Right lobe of liver (tissue), 6 donors: ENCODE measurements around the gene MMS19. TPM values are rescaled to one million over a fixed set of nuclear protein-coding genes. Genes with fewer than 3 reads are reported as not detected.
"Not testable (repeated sequence)": the region's sequence is repeated elsewhere in the genome, so short reads cannot be mapped to it uniquely, and the experiment has no call there.

ENCODE experiments used
- ATAC-seq, 4 donors: fragments of 200-7000 bp; cut with Tn5 transposase; one replicate each; pipeline ENCODE4 v1.9.1; 2020; ENCODE audit warnings: mild to moderate bottlenecking in 4 of 4, moderate library complexity in 4 of 4
- DNase-seq, 3 donors: peaks; one replicate each; pipeline ENCODE4 v3.0.0-alpha.2; 2020
- H3K27ac ChIP-seq, 3 donors: fragments of 200-600 bp; one replicate each; pipeline ENCODE4 v1.8.0; 2022
- H3K27me3 ChIP-seq, 2 donors: fragments of 200-600 bp; one replicate each; pipeline ENCODE4 v1.8.0; 2022
- H3K36me3 ChIP-seq, 4 donors: fragments of 200-600 bp; sonication (generic) in 1 of 4; one replicate each; pipeline versions ENCODE4 v1.5.1 to v1.8.0; 2017 to 2022; ENCODE audit warnings: control low read depth in 1 of 4
- H3K4me1 ChIP-seq, 4 donors: fragments of 200-600 bp; sonication (generic) in 1 of 4; one replicate each; pipeline versions ENCODE4 v1.5.1 to v1.8.0; 2017 to 2022; ENCODE audit warnings: control low read depth in 1 of 4
- H3K4me3 ChIP-seq, 3 donors: fragments of 200-600 bp; one replicate each; pipeline ENCODE4 v1.8.0; 2022
- H3K9me3 ChIP-seq, 4 donors: fragments of 200-600 bp; sonication (generic) in 1 of 4; one replicate each; pipeline versions ENCODE4 v1.5.1 to v1.8.0; 2017 to 2022; ENCODE audit warnings: control low read depth in 1 of 4
- POLR2A ChIP-seq: fragments of 450-650 bp; IDR thresholded peaks from one replicate; pipeline ENCODE4 v1.6.1; 2017; ENCODE audit warnings: antibody characterized with exemption, mild to moderate bottlenecking
- WGBS: methylation state at CpG from one replicate; pipeline ENCODE4 v1.1.6; 2018; ENCODE audit warnings: low coverage, low lambda C conversion rate; ENCODE audit not compliant: insufficient coverage; ENCODE audit errors: missing lambda C conversion rate; 5-methylcytosine and 5-hydroxymethylcytosine counted together
- intact Hi-C, 2 donors: fragments of 100-400 bp; cut with DNase I; formaldehyde crosslinking; loops; one replicate each; pipeline versions ENCODE4 v1.11.2 to v1.14.1; 2022
- total RNA-seq, 6 experiments: library from RNA; depleted of rRNA in 2 of 6; stranded (reverse); fragments of >200 nt in 2 of 6; fragmentation: NEBNext Ultra II Directional in 3 of 6; extraction: Animal tissue kit (Norgen Biotek cat#: 25700) in 3 of 6; gene quantifications; one replicate each; pipeline versions ENCODE4 v1.1.0 to v1.2.4, GENCODE V29; 2016 to 2023
- TF ChIP-seq, protein P1 (sequence below), 4 donors: fragments of 200-600 bp in 3 of 4; fragments of 450-650 bp in 1 of 4; IDR thresholded peaks; one replicate each; pipeline versions ENCODE4 v1.5.1 to v1.8.0; 2016 to 2022; ENCODE audit warnings: antibody characterized with exemption in 4 of 4, mild to moderate bottlenecking in 2 of 4
- donor health status: DM: no; HTN: yes; CAD: no.
- donor health status: DM: no; HTN: no; CAD: no.
- donor health status: DM: no; HTN: no; CAD: no.
- donor health status: DM: no; HTN: yes; CAD: no.
- donor health status: DM: no; HTN: yes; CAD: no.

MMS19 gene
- total RNA-seq, 6 experiments from 2014 or later: 18.7 to 40.7 (median 20.3) TPM

DNA sequence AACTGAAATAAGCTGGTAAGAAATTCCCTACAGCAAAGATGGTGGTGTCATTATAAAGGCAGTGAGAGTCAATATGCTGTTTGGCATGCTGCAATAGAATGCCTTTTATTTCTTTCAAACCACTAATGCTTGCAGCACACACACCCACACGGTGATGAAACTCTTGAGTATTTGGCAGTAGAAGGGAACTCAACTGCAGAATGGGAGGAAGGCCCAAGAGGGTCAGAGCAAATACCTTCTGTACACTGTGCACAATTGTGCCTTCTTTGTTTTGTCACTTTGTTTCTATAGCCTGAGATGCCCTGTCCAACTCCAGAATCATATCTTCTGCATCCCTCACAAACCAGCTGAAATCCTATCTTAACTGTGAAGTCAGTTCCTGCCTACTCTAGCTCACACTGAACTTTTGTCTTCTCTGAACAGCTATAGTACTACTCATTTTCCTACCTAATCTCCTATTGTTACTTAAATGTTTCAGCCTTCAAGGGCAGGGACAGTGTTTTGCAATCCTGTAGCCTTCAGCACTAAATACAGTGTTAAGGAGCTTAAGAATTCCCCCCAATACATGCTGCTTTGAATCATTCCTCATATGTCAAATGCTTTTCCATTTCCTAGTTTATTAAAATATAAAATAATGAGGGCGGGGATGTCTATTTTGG, 22.2 kb downstream of the MMS19 start:
- Histone ChIP-seq H3K36me3 (peaks cover 4 to 52% (median 22%) of the 10 kb centered on the region in 4 donors), H3K27ac (no peak overlapping the region), H3K4me1 (no peaks in the 10 kb centered on the region), H3K9me3 (no peaks in the 10 kb centered on the region), H3K4me3 (no peak overlapping the region), H3K27me3 (no peaks in the 10 kb centered on the region)
- DNase-seq (peak in 1 of 3 donors; percentile 33), ATAC-seq (peak in 2 of 4 donors; percentile 50 to 61)
- intact Hi-C loops: no loop called here
- TF ChIP-seq, protein P1, sequence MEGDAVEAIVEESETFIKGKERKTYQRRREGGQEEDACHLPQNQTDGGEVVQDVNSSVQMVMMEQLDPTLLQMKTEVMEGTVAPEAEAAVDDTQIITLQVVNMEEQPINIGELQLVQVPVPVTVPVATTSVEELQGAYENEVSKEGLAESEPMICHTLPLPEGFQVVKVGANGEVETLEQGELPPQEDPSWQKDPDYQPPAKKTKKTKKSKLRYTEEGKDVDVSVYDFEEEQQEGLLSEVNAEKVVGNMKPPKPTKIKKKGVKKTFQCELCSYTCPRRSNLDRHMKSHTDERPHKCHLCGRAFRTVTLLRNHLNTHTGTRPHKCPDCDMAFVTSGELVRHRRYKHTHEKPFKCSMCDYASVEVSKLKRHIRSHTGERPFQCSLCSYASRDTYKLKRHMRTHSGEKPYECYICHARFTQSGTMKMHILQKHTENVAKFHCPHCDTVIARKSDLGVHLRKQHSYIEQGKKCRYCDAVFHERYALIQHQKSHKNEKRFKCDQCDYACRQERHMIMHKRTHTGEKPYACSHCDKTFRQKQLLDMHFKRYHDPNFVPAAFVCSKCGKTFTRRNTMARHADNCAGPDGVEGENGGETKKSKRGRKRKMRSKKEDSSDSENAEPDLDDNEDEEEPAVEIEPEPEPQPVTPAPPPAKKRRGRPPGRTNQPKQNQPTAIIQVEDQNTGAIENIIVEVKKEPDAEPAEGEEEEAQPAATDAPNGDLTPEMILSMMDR (IDR thresholded peaks at IDR 0.05): no peak
- no peak for TF ChIP-seq POLR2A
- WGBS: 90% methylated on average over 1 of the region's 2 CpGs

DNA sequence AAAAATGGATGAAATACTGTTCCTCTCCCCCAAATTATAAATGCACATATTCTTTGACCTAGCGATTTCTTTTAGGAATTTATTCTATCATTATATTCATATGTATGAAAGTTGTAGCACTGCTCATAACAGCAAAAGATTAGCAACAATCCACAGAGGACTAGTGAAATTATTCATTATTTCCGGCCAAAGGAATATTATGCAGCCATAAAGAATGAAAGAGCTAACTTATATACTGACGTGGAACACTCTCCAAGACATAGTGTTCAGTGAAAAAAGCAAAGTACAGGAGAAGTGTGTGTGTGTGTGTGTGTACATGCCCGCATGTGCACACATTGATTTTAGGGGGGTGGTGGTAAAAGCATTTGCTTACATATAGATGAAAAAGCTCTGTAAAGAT, 23.3 kb downstream of the MMS19 start:
- peaks cover 4 to 51% (median 17%) of the 10 kb centered on the region in 4 donors for H3K36me3 ChIP-seq

DNA sequence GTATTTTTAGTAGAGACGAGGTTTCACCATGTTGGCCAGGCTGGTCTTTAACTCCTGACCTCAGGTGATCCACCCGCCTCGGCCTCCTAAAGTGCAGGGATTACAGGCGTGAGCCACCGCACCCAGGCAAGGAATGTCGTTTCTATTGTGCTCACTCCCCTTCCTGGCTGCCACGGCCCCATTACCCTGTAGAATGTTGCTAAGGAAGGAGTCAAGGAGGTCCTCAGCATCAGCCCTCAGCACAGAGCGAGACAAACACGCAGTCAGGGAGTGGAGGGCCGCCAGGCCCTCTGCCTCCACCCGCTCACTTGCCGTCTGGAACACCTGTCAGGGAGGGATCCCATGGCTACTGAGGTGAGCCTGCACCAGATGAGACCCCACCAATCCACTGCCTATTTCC, 29.4 kb downstream of the MMS19 start:
- H3K4me1 ChIP-seq, ATAC-seq, H3K27ac ChIP-seq, H3K27me3 ChIP-seq, H3K4me3 ChIP-seq, H3K9me3 ChIP-seq: not testable (repeated sequence)
- intact Hi-C loops: loop anchor here in 1 of 2 donors (10.0 kb wide), 1 partner anchor 76 kb away; no protein-coding TSS in a partner anchor
- DNase-seq: peak in 1 of 3 donors; percentile 32
- 85% methylated on average over 7 of the region's 12 CpGs for WGBS
- H3K36me3 ChIP-seq: peaks cover 3 to 59% (median 24%) of the 10 kb centered on the region in 4 donors

More for the DNA sequence above, 23.3 kb downstream of the MMS19 start:
- Histone ChIP-seq H3K27ac (no peak overlapping the region), H3K27me3 (no peaks in the 10 kb centered on the region), H3K9me3 (no peaks in the 10 kb centered on the region), H3K4me1 (no peaks in the 10 kb centered on the region), H3K4me3 (no peak overlapping the region)
- no peak for ATAC-seq
- WGBS: 99% methylated on average over 4 of the region's 4 CpGs
- intact Hi-C loops: no loop called here
- TF ChIP-seq, protein P1 (IDR thresholded peaks at IDR 0.05): no peak
- TF ChIP-seq POLR2A: no peak
- no peak for DNase-seq

DNA sequence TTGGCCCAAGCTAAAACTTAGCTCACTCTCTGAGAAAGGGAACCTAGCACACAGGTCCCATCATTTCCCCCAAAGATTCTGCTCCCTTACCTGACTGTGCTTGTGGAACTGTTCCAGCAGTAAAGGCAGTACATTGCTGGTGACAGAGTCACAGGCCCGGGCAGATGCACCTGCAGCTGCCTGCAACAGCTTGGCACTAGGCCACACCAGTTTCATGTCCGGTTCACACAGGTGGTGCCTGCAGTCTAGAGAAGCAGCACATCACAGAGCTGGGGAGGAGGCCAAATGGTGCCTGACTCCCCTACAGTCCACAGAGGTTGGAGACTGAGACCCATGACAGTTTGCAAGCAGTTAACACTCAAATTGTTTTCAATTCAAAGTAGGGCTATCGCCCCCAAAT, 30.1 kb downstream of the MMS19 start:
- intact Hi-C loops: loop anchor here in 1 of 2 donors (10.0 kb wide), 1 partner anchor 77 kb away; no protein-coding TSS in a partner anchor
- DNase-seq: peak in 1 of 3 donors; percentile 44
- Histone ChIP-seq H3K4me3 (no peak overlapping the region), H3K27me3 (no peaks in the 10 kb centered on the region), H3K36me3 (peaks cover 4 to 59% (median 25%) of the 10 kb centered on the region in 4 donors), H3K9me3 (no peaks in the 10 kb centered on the region), H3K27ac (no peak overlapping the region), H3K4me1 (peaks cover 0 to 5% (median 0%) of the 10 kb centered on the region in 4 donors)
- ATAC-seq: no peak
- TF ChIP-seq, protein P1 (IDR thresholded peaks at IDR 0.05): no peak
- TF ChIP-seq POLR2A: no peak
- 56% methylated on average over 2 of the region's 3 CpGs for WGBS

DNA sequence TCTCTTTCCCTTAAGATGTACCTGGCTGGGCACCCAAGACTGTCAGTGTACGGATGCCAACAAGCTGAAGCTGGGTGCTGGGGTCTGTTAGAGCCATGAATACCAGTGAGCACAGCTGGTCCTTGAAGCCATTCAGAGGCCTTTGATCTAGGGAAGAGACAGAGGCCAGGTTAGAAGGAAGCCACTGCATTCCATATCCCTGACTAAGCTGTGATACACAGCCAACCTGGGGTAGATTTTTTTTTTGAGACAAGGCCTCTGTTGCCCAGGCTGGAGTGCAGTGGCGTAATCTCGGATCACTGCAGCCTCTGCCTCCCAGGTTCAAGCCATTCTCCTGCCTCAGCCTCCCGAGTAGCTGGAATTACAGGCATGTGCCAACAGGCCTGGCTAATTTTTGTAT, 31.5 kb downstream of the MMS19 start:
- no peaks in the 10 kb centered on the region for H3K27me3 ChIP-seq
- TF ChIP-seq, protein P1 (IDR thresholded peaks at IDR 0.05): no peak
- no peak for TF ChIP-seq POLR2A
- DNase-seq (no peak), ATAC-seq (peak in 1 of 4 donors; percentile 20)
- WGBS: 75% methylated on average over 4 of the region's 4 CpGs
- intact Hi-C loops: loop anchor here in 1 of 2 donors (10.0 kb wide), 1 partner anchor 78 kb away; no protein-coding TSS in a partner anchor
- H3K27ac ChIP-seq: no peak overlapping the region
- H3K4me3 ChIP-seq: no peak overlapping the region
- no peaks in the 10 kb centered on the region for H3K9me3 ChIP-seq
- peaks cover 5 to 74% (median 28%) of the 10 kb centered on the region in 4 donors for H3K36me3 ChIP-seq
- H3K4me1 ChIP-seq: peaks cover 0 to 5% (median 0%) of the 10 kb centered on the region in 4 donors
